ENCODE data around the gene ZNF423.

GRCh38 chr16:49464093-49464492 lies 391.8 kb downstream of the ZNF423 start:
- TF ChIP-seq EZH2 (IDR thresholded peaks at IDR 0.05; ENCODE audit: borderline replicate concordance, low read length): no peak
- no peak for TF ChIP-seq CTCF (IDR thresholded peaks at IDR 0.05; ENCODE audit: low read length)
